Fibroblast of lung (primary cell): Measurements from ENCODE around the gene IDUA. TPM values are rescaled to one million over a fixed set of nuclear protein-coding genes. Genes with fewer than 3 reads are reported as not detected.

ENCODE experiments used
- DNase-seq, 2 donors: peaks; one replicate each; pipeline versions ENCODE4 v3.0.0 to v3.0.0-alpha.2; 2010; ENCODE audit warnings: low read depth in 2 of 2
- H2AFZ ChIP-seq: 2 replicates; pipeline ENCODE4 v1.5.1; 2012; ENCODE audit warnings: low read length, control low read depth, inconsistent platforms
- H3K27ac ChIP-seq: 2 replicates; pipeline ENCODE4 v1.5.1; 2011; ENCODE audit warnings: low read length, control low read depth; ENCODE audit not compliant: insufficient read depth
- H3K27me3 ChIP-seq: 2 replicates; pipeline ENCODE4 v1.5.1; 2011; ENCODE audit warnings: mild to moderate bottlenecking, low read length; ENCODE audit not compliant: control insufficient read depth, insufficient read depth
- H3K36me3 ChIP-seq: 2 replicates; pipeline ENCODE4 v1.5.1; 2011; ENCODE audit warnings: low read length; ENCODE audit not compliant: control insufficient read depth, insufficient read depth
- H3K4me1 ChIP-seq: 2 replicates; pipeline ENCODE4 v1.5.1; 2011; ENCODE audit warnings: low read length; ENCODE audit not compliant: control insufficient read depth, insufficient read depth; ENCODE audit errors: extremely low read depth
- H3K4me2 ChIP-seq: 2 replicates; pipeline ENCODE4 v1.5.1; 2011; ENCODE audit warnings: low read length, control low read depth; ENCODE audit not compliant: insufficient read depth; ENCODE audit errors: extremely low read depth
- H3K4me3 ChIP-seq, 4 experiments: fragments of 200-600 bp in 1 of 4; sonication (generic) in 1 of 4; replicated peaks in 1 of 4; 2 replicates each; pipeline ENCODE4 v1.5.1; 2011 to 2016; ENCODE audit warnings: low read length in 4 of 4, low read depth in 3 of 4, mild to moderate bottlenecking in 3 of 4, control low read depth in 2 of 4, inconsistent platforms in 1 of 4, mixed read lengths in 1 of 4; ENCODE audit not compliant: insufficient read depth in 1 of 4; ENCODE audit errors: control extremely low read depth in 1 of 4
- H3K79me2 ChIP-seq: 2 replicates; pipeline ENCODE4 v1.5.1; 2012; ENCODE audit warnings: mild to moderate bottlenecking, low read length, inconsistent platforms; ENCODE audit not compliant: control insufficient read depth, insufficient read depth
- H3K9ac ChIP-seq: 2 replicates; pipeline ENCODE4 v1.5.1; 2011; ENCODE audit warnings: mild to moderate bottlenecking, low read length, control low read depth; ENCODE audit not compliant: insufficient read depth
- H3K9me3 ChIP-seq: 2 replicates; pipeline ENCODE4 v1.5.1; 2012; ENCODE audit warnings: low read depth, low read length; ENCODE audit not compliant: control insufficient read depth, insufficient read depth
- H4K20me1 ChIP-seq: 2 replicates; pipeline ENCODE4 v1.5.1; 2011; ENCODE audit warnings: low read length; ENCODE audit not compliant: control insufficient read depth, insufficient read depth; ENCODE audit errors: extremely low read depth
- EZH2 ChIP-seq: IDR thresholded peaks from 2 replicates; pipeline ENCODE4 v1.5.1; 2012; ENCODE audit warnings: low read length, control low read depth, mild to moderate bottlenecking; ENCODE audit errors: missing control alignments
- polyA plus RNA-seq, 2 donors: library from polyadenylated mRNA; depleted of rRNA in 1 of 2; stranded (reverse) in 1 of 2; unstranded in 1 of 2; fragments of >200 nt; gene quantifications; 2 replicates each; pipeline ENCODE4 v1.2.1, GENCODE V29; 2011 to 2012; ENCODE audit warnings: missing spikeins in 1 of 2
- total RNA-seq: library from RNA; depleted of rRNA; stranded (reverse); fragments of >200 nt; gene quantifications from 2 replicates; pipeline ENCODE4 v1.2.1, GENCODE V29; 2014
- TF ChIP-seq, protein P1 (sequence below), 2 donors: IDR thresholded peaks in 1 of 2; conservative IDR thresholded peaks in 1 of 2; 1 replicate in 1 of 2; 2 replicates in 1 of 2; pipeline ENCODE4 v1.5.1; 2011 to 2012; ENCODE audit warnings: low read length in 2 of 2, control low read depth in 1 of 2, inconsistent platforms in 1 of 2, low read depth in 1 of 2, mild to moderate bottlenecking in 1 of 2

The IDUA gene
- total and polyA plus RNA-seq, 2 donors (not counting 1 experiment from before 2014, with no cell fraction given), result 3.1 to 11.1 TPM

DNA sequence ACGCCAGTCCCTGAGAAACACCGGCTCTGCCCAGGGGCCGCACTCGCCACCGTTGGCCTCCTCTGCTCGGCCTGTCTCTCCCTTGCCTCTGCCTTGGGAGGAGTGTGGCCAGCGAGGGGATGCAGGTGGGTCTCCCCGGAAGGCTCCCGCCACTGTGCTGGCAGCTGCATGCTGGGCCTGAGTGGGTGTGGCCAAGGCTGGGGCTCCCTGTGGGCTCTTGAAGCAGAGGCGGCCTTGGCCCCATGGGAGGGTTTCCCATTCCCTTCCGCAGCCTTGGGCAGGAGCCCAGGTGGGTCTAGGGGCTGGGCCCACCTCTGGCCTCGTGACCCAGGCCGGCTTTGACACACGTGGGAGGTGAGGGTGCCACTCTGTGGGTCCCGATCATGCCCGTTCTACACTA is 43.7 kb downstream of the IDUA start:
- no peak for DNase-seq
- Histone ChIP-seq H3K9ac (no peak overlapping the region), H3K4me3 (no peak overlapping the region), H3K4me1 (peaks cover 2% of the 10 kb centered on the region), H3K27me3 (no peaks in the 10 kb centered on the region), H3K9me3 (no peaks in the 10 kb centered on the region), H3K79me2 (no peaks in the 10 kb centered on the region), H3K4me2 (no peak overlapping the region), H2AFZ (no peak overlapping the region), H3K36me3 (peaks cover 1% of the 10 kb centered on the region), H3K27ac (no peak overlapping the region), H4K20me1 (no peaks in the 10 kb centered on the region)
- TF ChIP-seq EZH2, result no peak
- TF ChIP-seq, protein P1, sequence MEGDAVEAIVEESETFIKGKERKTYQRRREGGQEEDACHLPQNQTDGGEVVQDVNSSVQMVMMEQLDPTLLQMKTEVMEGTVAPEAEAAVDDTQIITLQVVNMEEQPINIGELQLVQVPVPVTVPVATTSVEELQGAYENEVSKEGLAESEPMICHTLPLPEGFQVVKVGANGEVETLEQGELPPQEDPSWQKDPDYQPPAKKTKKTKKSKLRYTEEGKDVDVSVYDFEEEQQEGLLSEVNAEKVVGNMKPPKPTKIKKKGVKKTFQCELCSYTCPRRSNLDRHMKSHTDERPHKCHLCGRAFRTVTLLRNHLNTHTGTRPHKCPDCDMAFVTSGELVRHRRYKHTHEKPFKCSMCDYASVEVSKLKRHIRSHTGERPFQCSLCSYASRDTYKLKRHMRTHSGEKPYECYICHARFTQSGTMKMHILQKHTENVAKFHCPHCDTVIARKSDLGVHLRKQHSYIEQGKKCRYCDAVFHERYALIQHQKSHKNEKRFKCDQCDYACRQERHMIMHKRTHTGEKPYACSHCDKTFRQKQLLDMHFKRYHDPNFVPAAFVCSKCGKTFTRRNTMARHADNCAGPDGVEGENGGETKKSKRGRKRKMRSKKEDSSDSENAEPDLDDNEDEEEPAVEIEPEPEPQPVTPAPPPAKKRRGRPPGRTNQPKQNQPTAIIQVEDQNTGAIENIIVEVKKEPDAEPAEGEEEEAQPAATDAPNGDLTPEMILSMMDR (conservative IDR thresholded peaks at IDR 0.05 in 1 of 2, IDR thresholded peaks at IDR 0.05 in 1 of 2; ENCODE audit: low read depth in 1 of 2, low read length in 2 of 2), result no peak

DNA sequence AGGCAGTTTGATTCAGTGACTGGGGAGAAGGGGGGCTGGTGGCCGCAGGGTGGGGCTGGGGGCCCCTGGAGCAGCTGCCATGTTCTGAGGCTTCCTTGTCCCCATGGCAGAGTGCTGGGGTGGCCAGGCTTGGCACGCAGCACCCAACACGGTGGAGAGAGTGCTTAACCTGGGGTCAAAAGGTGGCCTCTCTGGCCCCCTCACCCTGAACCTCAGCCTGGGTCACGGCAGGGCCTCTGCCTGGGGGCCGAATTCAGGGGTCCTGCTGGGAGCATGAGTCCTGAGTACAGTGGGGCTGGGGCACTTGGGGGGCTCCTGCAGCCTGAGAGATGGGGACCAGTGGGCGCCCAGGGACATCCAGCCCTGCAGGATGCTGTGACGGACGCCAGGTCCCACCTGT is 44.5 kb downstream of the IDUA start:
- no peak for DNase-seq
- Histone ChIP-seq H3K27ac (no peak overlapping the region), H3K4me2 (no peak overlapping the region), H2AFZ (no peak overlapping the region), H3K9ac (no peak overlapping the region), H3K79me2 (no peaks in the 10 kb centered on the region), H3K4me3 (no peak overlapping the region), H4K20me1 (no peaks in the 10 kb centered on the region), H3K27me3 (no peaks in the 10 kb centered on the region), H3K36me3 (no peaks in the 10 kb centered on the region), H3K4me1 (peaks cover 2% of the 10 kb centered on the region), H3K9me3 (no peaks in the 10 kb centered on the region)
- TF ChIP-seq, protein P1 (conservative IDR thresholded peaks at IDR 0.05 in 1 of 2, IDR thresholded peaks at IDR 0.05 in 1 of 2; ENCODE audit: low read depth in 1 of 2, low read length in 2 of 2), result no peak
- TF ChIP-seq EZH2, result no peak

DNA sequence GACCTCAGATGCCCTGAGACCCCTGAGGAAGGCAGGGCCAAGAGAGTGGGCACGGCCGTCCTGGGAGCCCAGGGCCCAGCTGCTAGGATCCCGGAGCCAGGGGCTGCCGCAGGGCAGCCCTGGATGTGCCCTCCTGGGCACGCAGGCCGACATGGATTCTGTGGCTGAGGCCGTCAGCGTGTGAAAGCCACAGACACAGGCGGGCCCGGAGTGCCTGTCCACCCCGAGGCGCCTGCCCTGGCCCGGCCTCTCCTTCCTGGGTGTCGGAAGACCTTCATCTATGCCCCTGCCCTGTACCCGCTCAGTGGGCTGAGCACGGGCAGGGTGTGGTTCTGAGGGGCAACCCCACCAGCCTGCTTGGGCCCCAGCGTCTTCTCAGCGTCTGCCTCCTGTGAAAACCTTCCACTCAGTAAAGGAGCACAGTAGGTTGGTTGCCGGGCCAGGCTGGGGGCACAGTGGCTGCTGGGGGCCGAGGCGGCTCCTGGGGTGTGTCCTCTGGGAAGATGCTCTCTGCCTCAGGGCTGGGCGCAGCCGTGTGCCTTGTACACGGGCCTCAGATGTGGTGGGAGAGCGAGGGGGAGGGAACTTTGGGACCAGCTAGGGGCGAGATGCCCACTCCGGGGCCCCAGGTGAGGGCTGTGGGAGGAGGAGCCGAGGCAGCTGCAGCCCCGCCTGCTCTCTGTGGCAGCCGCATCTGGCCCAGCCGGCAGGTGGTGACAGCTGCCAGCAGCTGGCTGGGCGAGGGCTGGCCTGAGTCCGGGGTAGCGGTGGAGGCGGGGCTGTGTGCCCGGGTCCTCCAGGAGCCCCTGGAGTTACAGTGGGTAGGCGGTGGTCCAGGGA is 45.3 kb downstream of the IDUA start:
- Histone ChIP-seq H3K4me3 (no peak overlapping the region), H3K9ac (no peak overlapping the region), H3K36me3 (no peaks in the 10 kb centered on the region), H3K4me1 (peaks cover 2% of the 10 kb centered on the region), H3K79me2 (no peaks in the 10 kb centered on the region), H3K9me3 (no peaks in the 10 kb centered on the region), H3K4me2 (no peak overlapping the region), H2AFZ (no peak overlapping the region), H4K20me1 (no peaks in the 10 kb centered on the region), H3K27me3 (no peaks in the 10 kb centered on the region), H3K27ac (no peak overlapping the region)
- TF ChIP-seq, protein P1 (conservative IDR thresholded peaks at IDR 0.05 in 1 of 2, IDR thresholded peaks at IDR 0.05 in 1 of 2; ENCODE audit: low read depth in 1 of 2, low read length in 2 of 2), result no peak
- no peak for TF ChIP-seq EZH2
- DNase-seq, result no peak
